SH-SY5Y (cell line): ENCODE data around the gene DPYSL4.

Experiments used
- GATA2 ChIP-seq: IDR thresholded peaks from 2 replicates; pipeline ENCODE4 v1.6.1; 2011; ENCODE audit warnings: mild to moderate bottlenecking, low read depth, low read length
- GATA3 ChIP-seq: IDR thresholded peaks from 2 replicates; pipeline ENCODE4 v1.6.1; 2011; ENCODE audit warnings: low read depth, mild to moderate bottlenecking, low read length, moderate library complexity

DNA sequence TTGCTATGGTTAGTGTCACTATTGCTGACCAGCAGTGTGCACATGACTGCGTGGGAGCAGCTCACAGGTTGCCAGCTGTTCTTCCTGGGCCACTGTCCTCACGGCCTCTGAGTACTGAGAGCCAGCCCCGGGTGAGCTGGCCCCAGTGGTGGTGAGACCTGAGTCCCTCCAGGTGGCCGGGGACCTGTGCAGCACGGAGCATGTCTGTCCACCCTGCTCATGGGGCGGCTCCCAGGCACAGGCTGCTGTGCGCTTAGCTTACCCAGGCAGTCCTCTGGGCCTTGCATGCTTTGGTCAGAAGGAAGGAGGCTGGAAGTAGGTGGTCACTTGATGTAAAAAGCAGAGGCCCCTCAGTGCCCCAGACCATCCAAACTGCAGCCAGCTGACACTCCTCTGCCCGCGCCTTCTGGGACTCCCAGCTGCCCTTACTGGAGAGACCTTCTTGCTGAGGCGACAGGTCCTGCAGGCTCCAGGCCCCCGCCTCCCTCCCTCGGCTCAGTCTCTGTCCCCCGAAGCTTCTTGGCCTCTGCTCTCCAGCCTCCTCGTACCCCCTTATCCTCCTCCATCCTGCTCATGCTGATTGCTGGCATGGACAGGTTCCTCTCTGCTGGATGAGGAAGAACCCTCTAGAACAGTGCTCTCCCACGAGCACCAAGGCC lies 30.9 kb upstream of the DPYSL4 start:
- no peak for TF ChIP-seq GATA2
- TF ChIP-seq GATA3, result no peak
